HG03280 (cell line): ENCODE measurements around the gene ASTN2.

Source experiments
- ATAC-seq: cut with Tn5 transposase; IDR thresholded peaks from one replicate; pipeline ENCODE4 v1.9.1; 2021; ENCODE audit warnings: mild to moderate bottlenecking, moderate library complexity; ENCODE audit not compliant: unreplicated experiment

The ASTN2 gene

GRCh38 chr9:117414906-117415331, at the start of gene ASTN2:
Gene ASTN2 (minus strand): TSS chr9:117415057. CDS start chr9:117414938, 119 bp downstream.
- ATAC-seq, result no peak

DNA sequence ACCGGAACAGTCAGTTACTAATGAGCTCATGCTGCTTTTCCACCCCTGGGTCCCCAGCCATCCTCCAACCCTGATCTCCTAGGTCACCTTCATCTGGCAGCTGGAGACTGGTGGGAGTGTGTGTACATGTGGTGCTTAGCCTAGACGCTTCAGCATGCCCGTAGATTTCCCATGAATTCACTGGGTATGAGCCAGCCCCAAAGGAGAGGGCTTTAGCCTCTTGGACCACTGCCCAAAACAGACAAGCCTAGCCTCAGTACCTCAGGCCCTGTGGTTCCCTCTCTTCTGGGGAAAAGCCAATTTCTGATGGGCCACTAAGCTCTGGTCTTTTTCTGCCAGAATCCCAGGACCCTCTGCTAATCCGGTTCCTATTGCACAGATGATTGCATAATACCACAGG, 48.0 kb upstream of the ASTN2 start:
- ATAC-seq, result no peak

DNA sequence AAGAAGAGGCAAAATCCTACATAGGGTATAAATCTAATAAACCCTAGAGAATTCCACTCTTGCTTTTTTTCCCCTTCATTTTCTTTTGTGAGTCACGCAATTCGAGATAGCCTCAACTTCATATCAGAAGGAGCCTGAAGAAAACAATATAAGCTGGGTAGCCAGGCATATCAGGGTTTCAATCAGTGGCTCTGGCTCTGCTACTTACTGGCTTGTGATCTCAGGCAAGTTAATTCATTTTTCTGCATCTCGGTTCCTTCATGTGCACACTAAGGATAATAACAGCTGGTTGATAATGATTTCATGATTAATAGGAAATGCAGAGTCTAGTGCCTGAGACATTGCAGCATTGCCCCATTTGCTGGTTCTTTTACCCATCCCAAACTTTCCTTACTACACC, 46.5 kb upstream of the ASTN2 start:
- no peak for ATAC-seq

DNA sequence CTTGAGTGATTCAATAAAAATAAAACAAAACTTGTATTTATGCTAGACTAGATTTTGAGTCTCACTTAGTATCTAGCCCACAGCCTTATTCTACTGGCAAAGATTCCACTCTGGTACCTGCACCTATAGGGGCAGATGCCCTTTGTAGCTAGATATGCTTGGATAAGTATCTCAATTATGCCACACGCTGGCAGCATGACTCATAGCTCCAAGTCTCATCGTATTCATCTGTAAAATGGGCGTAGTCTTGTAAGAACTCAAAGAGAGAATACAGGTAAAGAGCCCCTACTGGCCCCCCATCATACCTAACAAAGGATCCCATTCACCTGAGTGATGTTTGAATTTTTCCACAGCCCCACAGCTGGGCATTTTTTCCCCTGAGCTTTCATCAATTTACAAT, 45.9 kb upstream of the ASTN2 start:
- no peak for ATAC-seq

GRCh38 chr9:117459913-117460312, 45.1 kb upstream of the ASTN2 start:
- ATAC-seq, result no peak

GRCh38 chr9:117458066-117458465, 43.2 kb upstream of the ASTN2 start:
- no peak for ATAC-seq

GRCh38 chr9:117454711-117455110, 39.9 kb upstream of the ASTN2 start:
- ATAC-seq, result no peak

- no peak for ATAC-seq
Observed at GRCh38 chr9:117453737-117454136, 38.9 kb upstream of the ASTN2 start.

DNA sequence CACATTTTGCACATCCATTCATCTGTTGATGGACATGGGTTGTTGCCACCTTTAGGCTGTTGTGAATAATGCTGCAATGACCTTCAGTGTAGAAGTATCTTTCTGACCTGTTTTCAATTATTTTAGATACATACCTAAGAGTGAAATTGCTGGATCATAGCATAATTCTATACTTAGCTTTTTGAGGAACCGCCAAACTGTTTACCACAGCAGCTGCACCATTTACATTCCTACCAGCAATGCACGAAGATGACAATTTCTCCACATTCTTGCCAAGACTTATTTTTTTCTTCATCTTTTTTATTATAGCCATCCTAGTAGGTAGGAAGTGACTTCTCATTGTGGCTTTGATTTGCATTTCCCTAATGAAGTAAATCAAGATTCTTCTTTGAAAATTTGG, 36.5 kb upstream of the ASTN2 start:
- no peak for ATAC-seq

- no peak for ATAC-seq
Observed at GRCh38 chr9:117448066-117448465, 33.2 kb upstream of the ASTN2 start.

DNA sequence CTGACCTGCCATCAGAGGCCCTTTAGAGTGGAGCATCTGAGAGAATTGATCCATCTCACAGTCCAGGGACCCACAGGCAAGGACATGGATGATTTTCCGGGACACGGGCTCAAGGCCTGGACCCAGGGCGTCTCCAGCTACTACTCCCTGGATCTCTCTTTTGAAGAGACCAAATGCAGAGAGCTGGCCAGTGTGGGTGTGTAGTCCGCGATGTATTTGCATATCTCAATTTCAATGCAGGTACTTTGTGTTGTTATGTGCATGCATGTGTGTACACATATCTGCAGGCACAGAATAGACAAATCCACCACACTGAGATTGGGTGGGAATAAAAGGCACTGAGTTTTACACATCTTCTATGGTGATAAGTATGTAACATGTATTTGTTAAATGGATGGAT, 30.8 kb upstream of the ASTN2 start:
- no peak for ATAC-seq

- no peak for ATAC-seq
Observed at GRCh38 chr9:117444501-117444900, 29.6 kb upstream of the ASTN2 start.

GRCh38 chr9:117437283-117437682, 22.4 kb upstream of the ASTN2 start:
- ATAC-seq, result no peak

DNA sequence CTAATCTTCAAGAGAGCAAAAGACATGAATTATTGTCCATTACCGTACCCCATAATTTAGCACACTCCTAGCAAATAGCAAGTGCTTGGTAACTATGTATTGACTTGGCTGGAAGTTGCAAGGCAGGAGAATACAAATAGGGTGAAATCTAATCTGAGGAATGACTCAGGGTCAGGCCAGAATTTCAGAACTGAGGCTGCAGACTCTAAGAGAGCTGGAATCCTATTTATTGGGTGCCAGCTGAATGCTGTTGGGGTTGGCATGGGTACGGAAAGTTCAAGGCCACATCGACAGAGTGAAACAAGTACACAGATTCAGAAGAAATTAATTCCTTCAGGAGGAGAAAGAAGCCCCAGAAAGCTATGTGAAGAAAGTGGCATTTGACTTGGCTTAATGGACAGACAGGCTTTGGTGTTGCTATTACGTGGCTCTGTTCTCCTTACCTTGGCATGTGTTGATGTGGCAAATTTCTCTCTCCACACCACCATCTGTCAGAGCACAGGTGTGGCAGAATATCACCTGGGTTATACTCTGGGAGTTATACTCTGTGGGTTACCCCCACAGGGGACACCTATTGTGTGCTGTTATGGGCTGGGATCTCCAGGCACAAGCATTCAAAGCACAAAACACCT, 20.9 kb upstream of the ASTN2 start:
- no peak for ATAC-seq

DNA sequence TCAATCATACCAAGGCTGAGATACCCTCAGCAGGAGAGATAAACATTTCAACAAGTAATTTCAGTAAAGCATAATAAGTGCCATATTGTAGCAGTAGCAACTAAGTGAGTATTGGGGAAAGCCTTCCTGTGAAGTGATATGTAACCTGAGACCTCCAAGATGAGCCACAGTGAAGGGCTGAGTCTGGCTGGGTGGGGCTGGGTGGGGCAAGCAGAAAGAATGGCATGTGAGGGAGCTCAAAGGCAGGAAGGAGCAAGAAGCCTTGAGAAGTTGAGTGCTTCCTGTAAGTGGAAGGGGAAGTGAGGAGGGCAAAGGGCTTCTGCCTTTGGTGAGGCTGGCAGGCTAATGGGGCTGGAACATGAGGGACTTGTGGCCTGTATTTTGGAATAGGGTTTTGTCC, 19.7 kb upstream of the ASTN2 start:
- no peak for ATAC-seq

- ATAC-seq, result no peak
Observed at GRCh38 chr9:117430813-117431212, 16.0 kb upstream of the ASTN2 start.

- no peak for ATAC-seq
Observed at GRCh38 chr9:117427357-117427913, 12.6 kb upstream of the ASTN2 start.

- no peak for ATAC-seq
Observed at GRCh38 chr9:117425566-117425965, 10.7 kb upstream of the ASTN2 start.

DNA sequence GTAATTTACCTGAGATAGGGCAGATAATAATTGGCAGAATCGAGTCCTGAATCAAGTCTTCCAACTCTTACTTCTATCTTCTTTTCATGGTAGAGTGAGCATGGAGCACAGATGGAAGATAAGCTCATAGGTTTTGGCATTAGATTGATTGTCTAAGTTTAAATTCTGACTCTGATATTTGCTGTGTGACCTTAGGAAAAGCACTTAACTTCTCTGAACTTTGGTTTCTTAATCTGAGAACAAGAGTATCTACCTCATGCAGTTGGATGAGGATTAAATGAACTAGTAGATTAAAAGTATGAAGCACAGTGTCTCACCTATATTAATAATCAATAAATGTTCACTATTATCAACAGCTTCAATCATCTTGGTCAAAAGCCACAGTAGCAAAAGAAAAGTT, 9.4 kb upstream of the ASTN2 start:
- ATAC-seq, result no peak

DNA sequence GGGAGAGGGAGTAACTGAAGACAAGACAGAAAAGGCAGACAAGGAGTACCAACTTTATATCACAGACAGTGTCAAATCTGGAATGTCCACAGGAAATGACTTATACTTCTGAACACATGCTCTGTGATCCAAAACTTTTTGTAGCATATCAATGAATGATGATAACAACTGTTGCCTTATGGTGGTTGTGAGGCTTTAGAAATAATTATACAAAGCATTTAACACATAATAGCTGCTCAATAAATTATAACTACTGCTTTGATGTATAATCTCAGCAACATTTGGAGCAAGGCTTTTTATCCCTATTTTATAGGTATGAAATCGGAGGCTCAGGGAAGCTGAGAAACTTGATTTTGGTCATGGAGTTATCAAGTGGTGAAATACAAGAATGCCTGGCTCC, 3.3 kb upstream of the ASTN2 start:
- no peak for ATAC-seq

- ATAC-seq, result no peak
Observed at GRCh38 chr9:117416856-117417255, 2.0 kb upstream of the ASTN2 start.

GRCh38 chr9:117415358-117415914, 579 bp upstream of the ASTN2 start:
- ATAC-seq, result no peak
